AML-193 (cell line): Measurements from ENCODE around the gene CD163.
"Not testable (repeated sequence)": the region's sequence is repeated elsewhere in the genome, so short reads cannot be mapped to it uniquely, and the experiment has no call there.

Experiments
- DNase-seq, 2 experiments: peaks; one replicate each; lab custom pipeline; 2025; lab: John Stamatoyannopoulos, UW

Gene CD163

DNA sequence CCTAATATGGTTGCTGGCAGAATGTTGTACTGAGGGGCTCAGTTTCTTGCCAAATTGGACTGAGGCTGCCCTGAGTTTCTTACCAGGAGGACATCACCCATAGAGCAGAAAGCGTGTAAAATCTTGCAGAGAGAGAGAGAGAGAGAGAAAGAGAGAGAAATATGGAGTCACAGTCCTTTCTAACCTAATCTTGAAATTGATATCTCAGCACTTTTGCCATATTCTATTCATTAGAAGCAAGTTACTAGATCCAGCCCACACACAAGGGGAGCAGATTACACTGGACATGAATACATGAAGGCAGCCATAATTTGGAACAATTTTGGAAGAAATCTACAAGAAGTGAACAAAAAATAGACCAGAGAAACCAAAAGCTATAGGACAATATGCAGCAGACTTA lies 55.5 kb downstream of the CD163 start:
- DNase-seq, result no peak

DNA sequence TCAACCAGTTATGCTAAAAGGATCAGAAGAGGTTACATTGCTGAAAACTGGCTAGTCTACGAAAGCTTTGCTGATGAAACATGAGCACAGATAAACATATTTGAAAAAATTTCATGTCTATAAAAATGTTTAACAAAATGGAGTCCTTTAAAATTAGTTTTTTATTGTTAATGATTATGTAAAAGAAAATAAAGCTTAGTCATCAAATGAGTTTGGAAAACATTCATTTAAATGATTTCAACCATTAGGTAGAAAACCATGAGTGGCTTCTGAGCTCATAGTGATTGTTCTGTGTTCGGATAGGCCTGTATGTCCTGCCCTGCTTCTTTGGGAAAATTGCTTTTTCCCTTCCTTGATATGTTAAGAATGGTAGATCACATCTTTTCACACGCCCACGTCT lies 59.0 kb downstream of the CD163 start:
- DNase-seq, result no peak

DNA sequence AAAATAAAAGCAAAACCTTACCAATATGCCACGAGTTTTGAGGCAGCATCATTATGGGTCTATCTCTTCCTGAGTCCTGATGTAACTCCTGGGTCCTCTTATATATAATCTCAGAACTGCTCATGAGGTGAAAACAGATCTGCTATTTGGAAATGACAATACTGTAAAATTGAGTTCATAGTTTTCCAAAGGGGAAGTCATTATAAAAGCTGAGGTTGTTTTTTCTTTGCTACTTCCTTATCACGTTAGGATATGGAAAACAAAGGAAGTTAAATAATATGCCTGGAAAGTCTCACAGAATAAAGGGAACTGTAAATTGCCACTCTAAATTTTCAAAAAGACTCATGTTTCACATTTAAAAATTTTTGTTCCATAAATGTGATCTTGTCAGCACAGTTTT lies 59.5 kb downstream of the CD163 start, which contains the start of gene CD163L1:
Gene CD163L1, minus strand, starts transcription at position 78 of the 400 bp plus-strand sequence. Its CDS starts 26 bp downstream, at position 52.
- peak; percentile 29 to 45 for DNase-seq

GRCh38 chr12:7441216-7441615 lies 62.4 kb downstream of the CD163 start:
- no peak for DNase-seq

DNA sequence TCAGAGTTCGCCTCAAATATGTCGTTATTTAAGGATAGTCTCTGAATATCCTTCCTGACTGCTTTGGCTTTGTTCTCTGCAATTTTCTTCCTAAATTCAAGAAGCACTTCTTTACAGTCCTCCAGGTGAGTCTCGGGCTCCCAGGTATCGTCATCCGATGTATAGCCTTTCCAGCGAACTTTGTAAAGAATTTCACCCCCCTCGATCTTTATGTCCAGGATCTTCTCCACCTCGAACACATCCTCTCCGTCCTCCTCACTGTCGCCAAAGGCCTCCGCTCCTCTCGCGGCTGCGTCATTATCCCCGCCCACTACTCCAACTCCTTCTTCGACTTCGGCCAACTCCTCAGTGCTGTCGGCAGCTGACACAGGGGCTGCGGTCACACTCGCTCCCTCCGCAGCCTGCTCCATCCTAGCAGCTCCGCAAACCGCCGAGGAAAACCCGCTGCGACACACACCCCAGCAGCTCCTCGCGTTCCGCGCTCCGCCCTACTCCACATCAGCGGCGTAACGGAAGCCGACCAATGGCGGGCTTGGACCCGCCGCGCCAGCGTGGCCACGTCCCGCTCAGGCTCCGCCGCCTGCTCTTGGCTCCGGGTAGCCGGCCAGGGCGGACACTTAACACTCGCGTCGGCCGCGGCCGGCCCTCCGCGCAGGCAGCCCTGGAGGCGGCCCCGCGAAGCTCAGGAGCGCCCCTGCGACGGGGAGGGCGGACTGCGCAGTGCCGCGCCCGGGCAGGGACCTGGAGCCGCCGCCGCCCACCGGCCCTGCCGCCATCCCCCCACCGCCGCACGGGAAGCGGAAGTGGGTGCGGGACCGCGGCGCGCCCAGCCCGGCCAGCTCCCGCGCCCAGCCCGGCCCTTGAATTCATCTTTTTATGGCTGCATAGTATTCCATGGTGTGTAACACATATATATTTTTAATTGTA lies 63.7 kb downstream of the CD163 start:
- DNase-seq, result no peak

GRCh38 chr12:7438291-7438995 lies 65.1 kb downstream of the CD163 start:
- not testable (repeated sequence) for DNase-seq

DNA sequence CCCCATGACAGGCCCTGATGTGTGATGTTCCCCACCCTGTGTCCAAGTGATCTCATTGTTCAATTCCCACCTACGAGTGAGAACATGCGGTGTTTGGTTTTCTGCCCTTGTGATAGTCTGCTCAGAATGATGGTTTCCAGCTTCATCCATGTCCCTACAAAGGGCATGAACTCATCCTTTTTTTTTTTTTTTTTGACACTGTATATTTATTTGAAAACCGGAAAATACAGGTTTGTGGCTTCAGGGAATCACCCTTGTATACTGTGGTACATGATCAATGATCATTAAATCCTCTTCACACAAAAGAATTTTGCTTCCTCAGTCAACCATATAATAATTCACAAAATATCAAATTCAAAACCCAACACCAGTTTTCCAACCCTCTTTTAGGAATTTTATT lies 66.1 kb downstream of the CD163 start:
- not testable (repeated sequence) for DNase-seq

- no peak for DNase-seq
Observed at GRCh38 chr12:7434670-7435069, 68.9 kb downstream of the CD163 start.

DNA sequence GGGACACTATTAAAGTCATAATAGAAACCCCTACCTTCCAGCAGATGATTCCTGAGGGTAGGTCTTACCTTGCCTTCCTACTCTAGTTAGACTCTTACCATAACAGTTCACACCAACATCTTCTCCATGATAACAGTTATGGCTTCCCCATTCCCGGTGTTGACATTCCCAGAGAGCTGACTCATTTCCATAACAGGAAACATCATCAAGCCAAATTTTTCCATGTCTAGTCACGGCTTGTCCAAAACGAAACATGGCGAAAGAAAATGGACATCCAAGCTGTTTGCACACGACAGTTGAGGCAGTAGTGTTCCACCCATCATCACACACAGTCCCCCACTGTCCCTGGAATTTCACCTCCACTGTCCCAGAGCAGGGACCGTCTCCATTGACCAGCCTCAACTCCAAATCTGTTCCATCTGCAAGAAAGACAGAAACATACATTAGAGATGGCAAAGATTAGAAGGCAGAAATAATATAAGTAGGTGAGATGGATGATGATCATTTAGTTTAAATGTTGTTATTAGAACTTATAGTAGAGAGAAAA lies 70.2 kb downstream of the CD163 start:
- DNase-seq, result no peak

GRCh38 chr12:7431993-7432685 lies 71.4 kb downstream of the CD163 start:
- DNase-seq, result no peak
